Activated B cell treated with CpG ODN at 0.5 μM for 24 hours (primary cell): ENCODE measurements around the gene TMEM169. TPM values are rescaled to one million over a fixed set of nuclear protein-coding genes. Genes with fewer than 3 reads are reported as not detected.

Experiments used
- ATAC-seq: fragments of 200-7000 bp; cut with Tn5 transposase; one replicate; pipeline ENCODE4 v1.10.0; 2021; ENCODE audit warnings: low read depth, mild to moderate bottlenecking, moderate library complexity
- CTCF ChIA-PET: fragments of 350-600 bp; sonication (Branson Sonifier 250); formaldehyde crosslinking; loops from one replicate; lab custom pipeline; 2021; ENCODE audit warnings: antibody characterized with exemption; lab: Charles Lee
- POLR2A ChIA-PET: fragments of 350-600 bp; sonication (Branson Sonifier 250); formaldehyde crosslinking; loops from one replicate; lab custom pipeline; 2021; ENCODE audit warnings: antibody characterized with exemption; lab: Charles Lee
- DNase-seq: peaks from one replicate; pipeline ENCODE4 v3.0.0; 2022
- H3K27ac Mint-ChIP-seq: one replicate; pipeline ENCODE4 v1.8.0; 2020; ENCODE audit warnings: mixed read lengths
- H3K27me3 Mint-ChIP-seq: one replicate; pipeline ENCODE4 v1.8.0; 2021; ENCODE audit warnings: mixed read lengths
- H3K36me3 Mint-ChIP-seq: one replicate; pipeline ENCODE4 v1.8.0; 2021; ENCODE audit warnings: low read depth, mixed read lengths
- H3K4me1 Mint-ChIP-seq: one replicate; pipeline ENCODE4 v1.8.0; 2021; ENCODE audit warnings: mixed read lengths
- H3K4me3 Mint-ChIP-seq: one replicate; pipeline ENCODE4 v1.8.0; 2020; ENCODE audit warnings: mild to moderate bottlenecking, mixed read lengths
- H3K9me3 Mint-ChIP-seq: one replicate; pipeline ENCODE4 v1.8.0; 2020; ENCODE audit warnings: mixed read lengths
- CTCF ChIP-seq: fragments of 200-600 bp; IDR thresholded peaks from one replicate; pipeline ENCODE4 v1.8.0; 2022; ENCODE audit warnings: antibody characterized with exemption, mild to moderate bottlenecking
- intact Hi-C: fragments of 100-400 bp; cut with micrococcal nuclease; formaldehyde crosslinking; loops from one replicate; pipeline ENCODE4 v1.15.1; 2024
- total RNA-seq: library from RNA; stranded (reverse); gene quantifications from 2 replicates; pipeline ENCODE4 v1.2.3, GENCODE V29; 2022

Gene TMEM169
- total RNA-seq, 1 donor from 2014 or later = 0.40 TPM

GRCh38 chr2:216142540-216142939 lies 60.8 kb downstream of the TMEM169 start:
- no peak overlapping the region for H3K4me3 Mint-ChIP-seq
- ATAC-seq = peak; percentile 58

DNA sequence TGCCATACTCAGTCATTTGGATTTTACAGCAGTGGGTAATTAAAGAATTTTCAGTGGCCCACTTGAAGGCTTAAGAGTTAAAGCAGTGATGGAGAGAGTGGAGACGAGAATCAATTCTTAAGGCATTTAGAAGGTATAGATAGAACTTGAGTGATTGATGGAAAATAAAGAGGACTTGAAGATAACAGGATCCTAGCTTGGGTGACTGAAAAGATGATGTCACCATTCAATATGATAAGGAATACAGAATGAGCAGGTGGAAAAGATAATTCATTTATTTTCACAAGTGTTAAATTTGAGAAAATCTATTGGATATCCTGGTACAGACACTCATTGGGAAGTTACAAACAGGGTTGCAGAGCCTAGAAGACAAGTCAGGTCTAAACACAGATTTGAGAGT lies 62.7 kb downstream of the TMEM169 start:
- Mint-ChIP-seq H3K4me1 (peaks cover 2% of the 10 kb centered on the region), H3K4me3 (no peak overlapping the region), H3K36me3 (peaks cover 51% of the 10 kb centered on the region), H3K27me3 (no peaks in the 10 kb centered on the region), H3K27ac (no peak overlapping the region), H3K9me3 (no peaks in the 10 kb centered on the region)
- ATAC-seq (no peak), DNase-seq (no peak)
- CTCF ChIA-PET = no interaction called here
- POLR2A ChIA-PET = interaction anchor here (1.2 kb wide), 1 partner anchor 16 kb away, joined by 3 read pairs; no protein-coding TSS in a partner anchor
- no peak for TF ChIP-seq CTCF
- intact Hi-C loops = no loop called here

More at GRCh38 chr2:216142540-216142939, 60.8 kb downstream of the TMEM169 start:
- CTCF ChIA-PET = interaction anchor here (0.8 kb wide), 1 partner anchor 22 kb away, joined by 3 read pairs; no protein-coding TSS in a partner anchor
- no peak for DNase-seq
- H3K36me3 Mint-ChIP-seq = peaks cover 53% of the 10 kb centered on the region
- intact Hi-C loops = no loop called here
- H3K27me3 Mint-ChIP-seq = no peaks in the 10 kb centered on the region
- no peak for TF ChIP-seq CTCF
- no peak overlapping the region for H3K27ac Mint-ChIP-seq
- H3K4me1 Mint-ChIP-seq = peaks cover 2% of the 10 kb centered on the region
- POLR2A ChIA-PET = no interaction called here
- H3K9me3 Mint-ChIP-seq = no peaks in the 10 kb centered on the region

DNA sequence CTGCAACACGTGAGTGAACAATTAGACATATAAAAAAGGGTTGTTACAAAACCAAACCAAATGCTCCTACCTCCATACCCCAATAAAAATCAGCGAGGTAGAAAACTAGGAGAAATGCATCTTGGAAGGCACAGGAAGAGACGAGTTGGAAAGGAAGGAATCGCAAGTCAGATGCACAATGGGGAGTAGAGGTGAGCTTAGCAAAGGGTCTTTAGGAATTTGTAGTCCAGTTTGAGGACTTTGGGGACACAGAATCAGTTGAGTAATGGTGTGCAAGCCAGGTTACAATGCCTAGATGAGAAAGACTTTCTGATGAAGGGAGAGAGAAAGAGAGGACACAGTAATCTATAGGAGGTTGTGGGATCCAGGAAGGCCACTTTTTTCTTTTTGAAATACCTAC lies 63.1 kb downstream of the TMEM169 start:
- H3K9me3 Mint-ChIP-seq = no peaks in the 10 kb centered on the region
- H3K27ac Mint-ChIP-seq = no peak overlapping the region
- H3K36me3 Mint-ChIP-seq = peaks cover 51% of the 10 kb centered on the region
- no peak overlapping the region for H3K4me3 Mint-ChIP-seq
- POLR2A ChIA-PET = interaction anchor here (1.2 kb wide), 1 partner anchor 17 kb away, joined by 3 read pairs; no protein-coding TSS in a partner anchor
- H3K27me3 Mint-ChIP-seq = no peaks in the 10 kb centered on the region
- no peak for TF ChIP-seq CTCF
- intact Hi-C loops = no loop called here
- peaks cover 2% of the 10 kb centered on the region for H3K4me1 Mint-ChIP-seq
- ATAC-seq (no peak), DNase-seq (no peak)
- CTCF ChIA-PET = no interaction called here

DNA sequence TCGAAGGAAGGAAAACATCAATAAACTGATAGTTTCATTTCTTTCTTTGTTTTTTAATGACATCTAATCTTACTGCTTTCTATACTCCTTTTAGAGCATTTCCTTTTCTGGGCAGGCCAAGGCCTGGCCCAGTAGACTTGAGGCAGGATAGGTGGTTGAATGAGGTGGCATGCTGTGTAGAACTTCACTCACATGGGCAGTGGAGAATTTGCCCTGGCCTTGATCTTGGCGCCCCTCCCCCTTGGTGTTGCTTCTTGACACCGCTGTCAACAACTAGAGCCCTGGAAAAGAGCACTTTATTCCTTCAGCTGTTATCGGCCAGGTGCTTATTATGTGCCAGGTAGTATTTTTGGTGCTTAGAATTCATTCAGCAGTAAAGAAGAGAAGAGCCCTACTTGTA lies 64.9 kb downstream of the TMEM169 start:
- Mint-ChIP-seq H3K9me3 (no peaks in the 10 kb centered on the region), H3K27ac (no peak overlapping the region), H3K36me3 (peaks cover 55% of the 10 kb centered on the region), H3K27me3 (no peaks in the 10 kb centered on the region), H3K4me1 (peaks cover 2% of the 10 kb centered on the region), H3K4me3 (no peak overlapping the region)
- no peak for TF ChIP-seq CTCF
- intact Hi-C loops = no loop called here
- ATAC-seq = no peak
- POLR2A ChIA-PET = interaction anchor here (0.6 kb wide), 1 partner anchor 67 kb away, joined by 3 read pairs; no protein-coding TSS in a partner anchor
- CTCF ChIA-PET = no interaction called here
- no peak for DNase-seq

DNA sequence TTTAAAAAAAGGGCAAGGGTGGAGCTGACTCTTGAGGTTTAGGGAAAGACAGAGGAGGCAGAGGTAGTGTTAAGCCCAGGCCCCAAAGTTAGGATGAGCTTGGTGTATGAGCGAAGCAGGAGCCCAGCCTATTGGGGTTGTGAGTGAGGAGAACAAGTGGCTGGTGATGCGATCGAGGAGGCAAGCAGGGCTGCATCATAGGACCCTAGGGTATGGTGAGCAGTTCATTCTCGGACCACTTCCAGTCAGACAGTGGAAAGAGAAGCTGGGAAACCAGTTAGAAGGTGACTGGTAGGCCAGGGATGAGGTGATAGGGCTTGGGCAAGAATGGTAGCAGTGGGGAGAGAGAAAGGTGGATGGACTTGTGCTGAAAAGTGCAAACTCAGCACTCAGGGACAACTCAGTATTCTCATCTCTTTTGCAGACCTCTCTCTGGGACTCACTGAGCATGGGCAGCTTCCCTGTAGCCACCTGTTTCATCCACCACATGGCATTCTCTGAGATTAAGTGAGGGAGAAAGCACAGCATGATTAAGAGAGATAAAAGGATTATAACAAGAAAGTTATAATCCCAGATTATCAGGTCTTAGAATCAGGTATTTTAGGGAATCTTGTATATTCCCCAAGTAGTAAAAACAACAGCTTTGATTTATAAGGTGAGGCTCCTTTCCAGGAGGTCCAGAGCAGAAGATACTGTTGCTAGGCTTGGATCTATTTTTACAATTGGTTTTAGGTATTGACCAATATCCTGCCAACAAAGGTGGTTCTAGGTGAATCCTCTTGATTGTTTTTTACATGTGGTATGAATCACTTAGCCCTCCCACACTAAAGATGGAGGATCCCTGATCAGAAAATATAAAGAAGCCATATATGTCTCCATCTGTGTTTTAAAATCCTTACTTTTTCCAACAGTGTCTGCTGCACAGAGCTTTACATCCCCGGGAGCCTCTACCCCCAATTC lies 65.7 kb downstream of the TMEM169 start:
- POLR2A ChIA-PET = interaction anchor here (0.6 kb wide), 1 partner anchor 66 kb away, joined by 3 read pairs; no protein-coding TSS in a partner anchor
- no peak for TF ChIP-seq CTCF
- Mint-ChIP-seq H3K4me1 (no peaks in the 10 kb centered on the region), H3K27me3 (no peaks in the 10 kb centered on the region), H3K9me3 (no peaks in the 10 kb centered on the region), H3K36me3 (peaks cover 56% of the 10 kb centered on the region), H3K27ac (no peak overlapping the region), H3K4me3 (no peak overlapping the region)
- no peak for ATAC-seq
- no peak for DNase-seq
- CTCF ChIA-PET = no interaction called here
- intact Hi-C loops = loop anchor here (2.0 kb wide), 1 partner anchor 15 kb away; no protein-coding TSS in a partner anchor
